IMR-90 (cell line): ENCODE measurements around the gene EPS8. TPM values are rescaled to one million over a fixed set of nuclear protein-coding genes. Genes with fewer than 3 reads are reported as not detected.

Experiments used
- ATAC-seq: fragments of 200-7000 bp; cut with Tn5 transposase; 2 replicates; pipeline ENCODE4 v1.9.1; 2020; ENCODE audit warnings: low read depth, mild to moderate bottlenecking, moderate library complexity
- BruUV-seq: library from RNA; stranded (reverse); fragments of 400-500 nt; replicated peaks from 2 replicates; lab custom pipeline; 2021; lab: Mats Ljungman, UMichigan
- CTCF ChIA-PET: fragments of 300-600 bp; formaldehyde crosslinking; extraction: SDS; loops from one replicate; lab custom pipeline; 2021; ENCODE audit warnings: antibody characterized with exemption; lab: Yijun Ruan, JAX
- POLR2A ChIA-PET: fragments of 300-600 bp; sonication (Branson Sonifier 250); formaldehyde crosslinking; loops from one replicate; lab custom pipeline; 2022; ENCODE audit warnings: antibody characterized with exemption; ENCODE audit not compliant: unreplicated experiment; lab: Charles Lee
- DNase-seq: peaks from one replicate; pipeline ENCODE4 v3.0.0; 2013
- H2AFZ ChIP-seq: replicated peaks from 2 replicates; pipeline ENCODE3; 2013; ENCODE audit warnings: low read length, mild to moderate bottlenecking; ENCODE audit not compliant: poor library complexity
- H2AK5ac ChIP-seq: 2 replicates; pipeline ENCODE4 v1.6.1; 2013; ENCODE audit warnings: low read depth, low read length, inconsistent platforms
- H2AK9ac ChIP-seq: replicated peaks from 2 replicates; pipeline ENCODE3; 2013; ENCODE audit warnings: mild to moderate bottlenecking, low read depth, low read length, moderate library complexity; ENCODE audit not compliant: poor library complexity
- H2BK120ac ChIP-seq: 2 replicates; pipeline ENCODE4 v1.6.1; 2013; ENCODE audit warnings: low read depth, low read length, inconsistent platforms
- H2BK15ac ChIP-seq: 3 replicates; pipeline ENCODE4 v1.6.1; 2013; ENCODE audit warnings: low read depth, low read length, inconsistent platforms
- H2BK20ac ChIP-seq: 2 replicates; pipeline ENCODE4 v1.6.1; 2013; ENCODE audit warnings: low read depth, mild to moderate bottlenecking, inconsistent platforms, low read length, moderate library complexity
- H2BK5ac ChIP-seq: 2 replicates; pipeline ENCODE4 v1.6.1; 2013; ENCODE audit warnings: mild to moderate bottlenecking, low read depth, low read length, inconsistent platforms; ENCODE audit not compliant: poor library complexity, severe bottlenecking
- H3K14ac ChIP-seq: replicated peaks from 2 replicates; pipeline ENCODE4 v1.6.1; 2013; ENCODE audit warnings: low read depth, low read length, inconsistent platforms
- H3K18ac ChIP-seq: 2 replicates; pipeline ENCODE4 v1.6.1; 2013; ENCODE audit warnings: low read depth, low read length, control low read depth
- H3K23ac ChIP-seq: 2 replicates; pipeline ENCODE4 v1.6.1; 2013; ENCODE audit warnings: low read depth, low read length, inconsistent platforms
- H3K27ac ChIP-seq: 2 replicates; pipeline ENCODE4 v1.5.1; 2013; ENCODE audit warnings: mild to moderate bottlenecking, control low read depth, low read length; ENCODE audit not compliant: insufficient read depth
- H3K27me3 ChIP-seq: 2 replicates; pipeline ENCODE4 v1.6.1; 2013; ENCODE audit warnings: low read length; ENCODE audit not compliant: control insufficient read depth, insufficient read depth
- H3K36me3 ChIP-seq: 2 replicates; pipeline ENCODE4 v1.6.1; 2013; ENCODE audit warnings: low read length, mixed read lengths; ENCODE audit not compliant: control insufficient read depth, insufficient read depth
- H3K4ac ChIP-seq: 2 replicates; pipeline ENCODE4 v1.6.1; 2013; ENCODE audit warnings: low read depth, low read length, inconsistent platforms
- H3K4me1 ChIP-seq: 2 replicates; pipeline ENCODE4 v1.6.1; 2013; ENCODE audit warnings: low read length, mixed read lengths; ENCODE audit not compliant: control insufficient read depth, insufficient read depth
- H3K4me2 ChIP-seq: 2 replicates; pipeline ENCODE4 v1.6.1; 2013; ENCODE audit warnings: low read depth, mild to moderate bottlenecking, control low read depth, low read length, moderate library complexity
- H3K4me3 ChIP-seq: 2 replicates; pipeline ENCODE4 v1.5.1; 2013; ENCODE audit warnings: low read depth, mild to moderate bottlenecking, control low read depth, low read length, moderate library complexity; ENCODE audit not compliant: insufficient read depth
- H3K56ac ChIP-seq: 2 replicates; pipeline ENCODE4 v1.6.1; 2013; ENCODE audit warnings: low read length, inconsistent platforms; ENCODE audit not compliant: insufficient read depth; ENCODE audit errors: extremely low read depth
- H3K79me1 ChIP-seq, 2 experiments: 2 replicates each; pipeline ENCODE4 v1.6.1; 2013; ENCODE audit warnings: low read length in 2 of 2, inconsistent platforms in 1 of 2, low read depth in 1 of 2
- H3K9ac ChIP-seq: 2 replicates; pipeline ENCODE4 v1.6.1; 2013; ENCODE audit warnings: low read depth, low read length, control low read depth
- H3K9me1 ChIP-seq: 2 replicates; pipeline ENCODE4 v1.6.1; 2013; ENCODE audit warnings: low read length, inconsistent platforms; ENCODE audit not compliant: insufficient read depth
- H3K9me3 ChIP-seq: 2 replicates; pipeline ENCODE4 v1.6.1; 2013; ENCODE audit warnings: low read length; ENCODE audit not compliant: control insufficient read depth, insufficient read depth
- H4K20me1 ChIP-seq: 2 replicates; pipeline ENCODE4 v1.6.1; 2013; ENCODE audit warnings: low read length, inconsistent platforms; ENCODE audit not compliant: insufficient read depth
- H4K5ac ChIP-seq: 2 replicates; pipeline ENCODE4 v1.6.1; 2013; ENCODE audit warnings: mild to moderate bottlenecking, low read depth, low read length, control low read depth
- H4K8ac ChIP-seq, 2 experiments: 2 replicates each; pipeline ENCODE4 v1.6.1; 2013; ENCODE audit warnings: low read depth in 2 of 2, low read length in 2 of 2, control low read depth in 1 of 2, inconsistent platforms in 1 of 2
- H4K91ac ChIP-seq: 2 replicates; pipeline ENCODE4 v1.6.1; 2013; ENCODE audit warnings: low read depth, low read length, inconsistent platforms; ENCODE audit not compliant: insufficient read depth
- BHLHE40 ChIP-seq: fragments of 150-350 bp; IDR thresholded peaks from 2 replicates; pipeline ENCODE4 v1.6.1; 2016; ENCODE audit warnings: mild to moderate bottlenecking, low read depth, low read length
- CEBPB ChIP-seq: IDR thresholded peaks from 2 replicates; pipeline ENCODE4 v1.6.1; 2012; ENCODE audit warnings: low read depth, low read length, improper control_type of control experiment
- CHD1 ChIP-seq: IDR thresholded peaks from 2 replicates; pipeline ENCODE4 v1.6.1; 2012; ENCODE audit warnings: low read depth, low read length, improper control_type of control experiment
- RFX5 ChIP-seq: IDR thresholded peaks from 2 replicates; pipeline ENCODE4 v1.8.0; 2012; ENCODE audit warnings: low read depth, mild to moderate bottlenecking, low read length, moderate library complexity
- WGBS, 2 experiments: methylation state at CpG; one replicate each; pipeline versions ENCODE4 v1.1.5 to v1.1.7; 2013; ENCODE audit warnings: missing lambda C conversion rate in 2 of 2; ENCODE audit not compliant: insufficient read length in 1 of 2; ENCODE audit errors: extremely low coverage in 2 of 2; 5-methylcytosine and 5-hydroxymethylcytosine counted together
- dilution Hi-C: fragments of 300-500 bp; cut with HindIII; formaldehyde crosslinking; loops from one replicate; pipeline ENCODE4 v1.14.3; 2018; ENCODE audit warnings: low sequenced_read_pairs; ENCODE audit not compliant: unreplicated experiment
- in situ Hi-C: fragments of 300-500 bp; cut with MboI; formaldehyde crosslinking; loops from 3 replicates; pipeline ENCODE4 v1.14.3; 2019; ENCODE audit warnings: low sequenced_read_pairs, inconsistent platforms, mixed read lengths
- intact Hi-C: fragments of 100-400 bp; cut with micrococcal nuclease; formaldehyde crosslinking; loops from 2 replicates; pipeline ENCODE4 v1.10.0; 2022
- polyA plus RNA-seq, 3 experiments: library from polyadenylated mRNA; depleted of rRNA; stranded (reverse); fragments of >200 nt; gene quantifications; 2 replicates each; pipeline ENCODE4 v1.2.3, GENCODE V29; 2012; ENCODE audit warnings: low replicate concordance in 1 of 3
- total RNA-seq: library from RNA; depleted of rRNA; stranded (reverse); fragments of >200 nt; gene quantifications from 2 replicates; pipeline ENCODE4 v1.2.3, GENCODE V29; 2012

The EPS8 gene
- total and polyA plus RNA-seq, 2 of the 4 experiments (the other 2 are of a cell fraction): 45.1 to 104 TPM

- Histone ChIP-seq H4K5ac (no peak overlapping the region), H3K23ac (no peak overlapping the region), H3K18ac (no peak overlapping the region), H3K4me2 (no peak overlapping the region), H3K27ac (no peak overlapping the region), H3K56ac (no peak overlapping the region), H2BK20ac (no peak overlapping the region), H3K79me1 (no peaks in the 10 kb centered on the region; a peak in 1 of 4 replicates), H2AK5ac (no peak overlapping the region), H2BK5ac (no peak overlapping the region), H2BK15ac (no peak overlapping the region), H3K4ac (no peak overlapping the region), H4K8ac (no peak overlapping the region; a peak in 1 of 4 replicates), H3K9ac (no peak overlapping the region), H3K9me1 (peaks cover 13% of the 10 kb centered on the region), H4K20me1 (no peaks in the 10 kb centered on the region), H3K27me3 (no peaks in the 10 kb centered on the region), H4K91ac (no peak overlapping the region), H2BK120ac (no peak overlapping the region), H2AK9ac (no peak overlapping the region), H2AFZ (no peak overlapping the region), H3K36me3 (no peaks in the 10 kb centered on the region), H3K4me3 (no peak overlapping the region), H3K9me3 (no peaks in the 10 kb centered on the region), H3K14ac (no peak overlapping the region), H3K4me1 (peaks cover 11% of the 10 kb centered on the region)
- dilution Hi-C loops: loop anchor here (25.0 kb wide), 1 partner anchor 222 kb away; no protein-coding TSS in a partner anchor
- in situ Hi-C loops: no loop called here
- no TSS peak for BruUV-seq
- ATAC-seq: no peak
- POLR2A ChIA-PET: no interaction called here
- WGBS, 2 experiments: no CpG with 5 or more reads among the region's 4 CpGs
- no peak for DNase-seq
- TF ChIP-seq RFX5 (no peak), BHLHE40 (no peak), CEBPB (peak; percentile 61), CHD1 (no peak)
- CTCF ChIA-PET: interaction anchor here (0.7 kb wide), 1 partner anchor 27 kb away, joined by 3 read pairs; no protein-coding TSS in a partner anchor
- intact Hi-C loops: no loop called here
Measured at GRCh38 chr12:15834575-15834974, 45.4 kb upstream of the EPS8 start.
